ENCODE data around the gene EPB41L2.

Gene EPB41L2

DNA sequence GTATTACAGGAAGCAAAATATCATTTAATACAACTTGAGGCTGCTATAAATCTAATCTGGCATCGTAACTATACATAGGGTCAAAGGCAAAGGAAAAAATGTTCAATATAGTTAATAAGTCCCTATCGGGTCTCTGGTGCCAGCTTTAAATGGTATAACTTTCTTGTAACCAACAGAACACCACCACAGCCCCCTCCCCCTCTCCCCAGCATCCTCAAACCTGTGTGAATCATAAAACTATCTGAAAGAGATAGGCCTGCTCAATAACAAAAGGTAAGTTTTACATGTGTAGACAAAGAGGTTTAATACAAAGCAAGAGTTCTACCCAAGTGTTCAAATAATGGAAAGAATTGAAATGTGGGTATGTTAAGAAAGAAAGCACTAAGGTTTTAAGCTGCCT lies 223.7 kb downstream of the EPB41L2 start:
- DNase-seq (ENCODE audit: low read depth in 2 of 2): no peak

GRCh38 chr6:130838951-130839350 lies 224.1 kb downstream of the EPB41L2 start:
- no peak for DNase-seq (ENCODE audit: low read depth in 2 of 2)

DNA sequence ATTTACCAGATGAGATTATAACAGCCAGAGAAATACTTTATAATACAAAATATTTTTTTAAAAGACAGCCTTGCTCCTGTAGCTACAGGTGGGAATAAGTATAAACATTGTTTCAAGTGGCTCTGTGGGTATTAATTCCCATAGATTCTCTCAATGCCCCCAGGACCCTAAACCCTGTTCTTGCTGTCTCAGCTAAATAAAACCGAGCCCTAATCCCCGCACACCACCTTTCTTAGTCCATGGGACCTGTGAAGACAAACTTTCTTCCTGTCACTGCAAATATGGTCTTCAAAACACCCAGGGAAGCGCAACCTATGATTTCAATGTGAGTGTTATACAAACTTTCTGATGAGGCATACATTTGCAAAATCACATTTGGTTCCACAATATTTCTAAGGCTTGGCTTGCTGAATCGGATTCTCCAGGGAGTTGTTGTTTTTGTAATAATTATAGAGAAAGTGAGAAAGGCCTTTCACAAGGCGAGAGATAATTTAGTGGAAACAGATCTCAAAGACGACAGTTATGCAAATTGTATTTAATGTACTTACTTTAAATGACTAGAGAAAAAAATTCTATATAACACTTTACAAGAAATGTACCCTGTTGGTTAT lies 224.7 kb downstream of the EPB41L2 start:
- DNase-seq (ENCODE audit: low read depth in 2 of 2): no peak

- no peak for DNase-seq (ENCODE audit: low read depth in 2 of 2)
Observed at GRCh38 chr6:130837067-130837466, 226.0 kb downstream of the EPB41L2 start.

GRCh38 chr6:130836055-130836640 lies 226.9 kb downstream of the EPB41L2 start:
- DNase-seq (ENCODE audit: low read depth in 2 of 2): no peak

DNA sequence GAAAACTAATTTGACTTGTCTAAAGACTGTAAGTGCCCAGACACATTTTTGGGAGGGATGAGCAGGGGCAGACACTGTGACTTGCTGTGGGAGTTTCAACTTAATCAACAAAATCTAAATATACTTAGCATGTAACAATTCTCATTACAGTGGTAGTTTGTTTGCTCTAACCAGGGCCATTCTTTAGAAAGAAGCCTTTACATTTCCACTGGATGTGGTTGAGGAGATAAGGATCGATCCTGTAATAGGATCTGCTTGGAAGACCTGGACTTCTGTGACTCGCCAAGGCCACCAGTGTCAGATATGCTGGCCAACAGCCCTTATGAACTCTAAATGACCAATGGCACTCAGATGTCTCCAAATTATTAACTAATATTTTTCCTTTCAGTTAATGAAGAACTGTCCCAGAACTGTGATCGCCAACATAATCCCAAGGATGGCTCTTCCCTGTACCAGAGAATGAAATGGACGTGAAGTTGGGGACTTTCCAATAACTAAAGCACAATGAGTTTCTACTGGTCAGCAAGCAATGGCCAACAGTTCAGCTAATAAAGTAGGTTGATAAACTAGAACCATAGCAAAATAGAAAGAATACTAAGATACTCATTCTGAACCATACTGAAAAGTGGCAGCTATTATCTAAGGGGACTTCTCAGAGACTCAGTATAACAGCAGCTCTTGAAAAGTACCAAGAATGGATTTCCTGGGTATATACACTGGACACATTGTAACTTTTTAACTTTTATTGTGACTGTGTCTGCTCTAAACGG lies 228.4 kb downstream of the EPB41L2 start:
- DNase-seq (ENCODE audit: low read depth in 2 of 2): no peak

DNA sequence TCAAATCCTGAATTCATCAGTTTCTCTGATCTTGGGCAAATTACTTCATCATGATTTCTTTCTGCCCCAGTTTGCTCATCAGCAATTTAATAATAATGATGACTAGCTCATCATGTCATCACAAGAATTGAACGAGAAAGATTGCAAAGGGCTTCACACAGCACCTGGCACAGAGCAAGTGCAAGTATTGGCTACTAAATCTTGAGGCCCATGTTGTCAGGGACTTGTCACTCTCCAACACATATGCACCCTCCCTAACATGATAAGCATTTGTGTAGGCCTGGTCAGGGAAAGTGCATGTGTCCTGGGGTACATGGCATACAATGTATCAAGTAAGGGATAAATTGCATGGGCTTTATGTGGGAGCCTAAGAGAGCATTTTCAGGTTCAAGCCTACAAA lies 229.5 kb downstream of the EPB41L2 start:
- no peak for DNase-seq (ENCODE audit: low read depth in 2 of 2)

DNA sequence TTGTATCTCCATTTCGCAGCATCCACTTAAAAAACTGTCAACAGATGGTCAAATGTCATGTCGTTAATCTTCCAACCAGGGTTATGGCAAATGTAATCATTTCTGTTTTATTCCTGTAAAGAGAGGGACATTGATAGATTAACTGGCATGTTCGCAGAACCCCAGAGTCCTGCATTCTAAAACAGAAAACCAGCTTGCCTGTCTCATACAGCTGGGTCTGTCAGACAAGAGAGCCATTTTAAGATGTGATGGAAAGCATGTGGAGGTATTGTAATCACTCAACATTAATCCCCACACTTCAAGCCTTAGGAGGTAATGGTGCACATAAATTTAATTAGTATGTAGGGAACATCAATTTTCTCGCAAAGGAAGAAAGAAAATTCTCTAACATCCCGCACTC lies 231.4 kb downstream of the EPB41L2 start:
- no peak for DNase-seq (ENCODE audit: low read depth in 2 of 2)

GRCh38 chr6:130829333-130829910 lies 233.6 kb downstream of the EPB41L2 start:
- no peak for DNase-seq (ENCODE audit: low read depth in 2 of 2)

DNA sequence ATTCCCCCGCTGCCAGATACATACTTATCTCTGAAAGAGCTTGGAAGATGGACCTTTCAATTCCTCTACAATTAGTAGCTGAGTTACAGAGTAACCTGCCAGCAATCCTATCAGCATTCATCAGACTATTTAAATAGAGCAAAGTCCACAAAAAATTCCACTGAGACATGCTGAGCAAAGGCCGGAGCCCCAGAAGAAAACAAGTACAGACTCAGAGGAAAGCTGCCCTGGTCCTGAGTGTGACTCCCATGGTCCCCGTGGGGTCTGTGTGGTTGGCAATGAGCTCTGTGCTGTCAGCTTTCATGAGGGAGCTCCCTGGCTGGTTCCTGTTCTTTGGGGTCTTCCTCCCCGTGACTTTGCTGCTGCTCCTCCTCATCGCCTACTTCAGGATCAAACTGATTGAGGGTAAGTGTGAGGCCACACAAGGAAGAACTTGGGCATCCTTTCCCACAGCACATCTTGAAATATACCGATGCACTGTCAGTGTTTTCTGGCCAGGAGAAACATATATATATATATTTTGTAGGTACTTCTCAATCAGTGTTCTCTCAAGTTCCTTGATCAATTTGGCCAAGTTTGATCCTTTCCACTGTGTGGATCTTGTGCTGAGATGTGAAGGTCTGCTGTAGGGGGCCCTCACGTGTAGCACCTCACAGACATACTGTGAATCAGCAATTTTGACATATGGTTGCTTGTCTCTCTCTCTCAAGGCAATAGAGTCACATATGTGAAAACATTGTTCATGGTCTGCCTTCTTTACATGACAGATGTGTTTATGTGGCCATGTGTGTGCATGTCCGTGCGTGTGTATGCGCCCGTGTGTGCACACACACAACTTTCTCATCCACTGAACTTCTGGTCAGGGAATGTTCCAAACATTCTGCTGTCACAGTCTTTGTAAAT lies 235.5 kb downstream of the EPB41L2 start, which contains the start of gene SMLR1:
TSS of gene SMLR1 (plus strand) at position 160 of the 903 bp plus-strand sequence. CDS start at position 168, 8 bp downstream.
- no peak for DNase-seq (ENCODE audit: low read depth in 2 of 2)

DNA sequence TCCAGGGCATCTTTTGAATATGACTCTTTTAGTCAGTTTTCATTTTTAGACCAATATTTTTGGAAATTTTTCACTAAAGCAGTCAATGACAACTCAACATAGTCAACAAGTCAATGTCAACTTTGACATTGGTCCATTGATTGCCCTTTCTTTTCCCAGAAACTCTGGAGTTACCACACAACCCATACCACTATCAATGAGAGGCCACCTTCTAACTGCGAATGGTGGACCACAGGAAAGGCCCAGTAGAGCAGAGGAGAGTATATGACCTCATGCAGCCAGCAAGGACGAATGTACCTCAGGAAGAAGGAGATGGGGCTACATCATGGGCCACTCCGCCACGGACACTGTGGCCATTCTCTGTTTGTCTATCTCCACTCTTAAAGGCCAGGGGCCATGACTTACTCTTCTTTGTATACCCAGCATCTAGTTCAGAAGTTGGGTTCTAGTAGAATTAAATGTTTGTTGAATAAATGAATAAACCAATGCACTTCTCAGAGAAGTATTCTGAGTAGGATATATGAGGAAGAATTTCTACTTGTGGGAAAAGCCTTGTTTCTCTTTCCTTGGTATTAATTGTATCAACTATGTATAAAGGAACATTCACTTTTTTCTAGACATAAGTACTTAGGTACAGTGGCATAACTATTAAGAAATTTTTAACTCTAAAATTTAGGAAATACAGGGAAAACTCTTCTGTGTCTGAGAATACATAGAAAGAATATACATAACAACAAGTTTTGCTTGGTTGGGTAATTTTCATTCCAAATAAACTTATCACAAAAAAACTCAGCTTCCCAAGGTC lies 236.4 kb downstream of the EPB41L2 start:
- DNase-seq (ENCODE audit: low read depth in 2 of 2): no peak

DNA sequence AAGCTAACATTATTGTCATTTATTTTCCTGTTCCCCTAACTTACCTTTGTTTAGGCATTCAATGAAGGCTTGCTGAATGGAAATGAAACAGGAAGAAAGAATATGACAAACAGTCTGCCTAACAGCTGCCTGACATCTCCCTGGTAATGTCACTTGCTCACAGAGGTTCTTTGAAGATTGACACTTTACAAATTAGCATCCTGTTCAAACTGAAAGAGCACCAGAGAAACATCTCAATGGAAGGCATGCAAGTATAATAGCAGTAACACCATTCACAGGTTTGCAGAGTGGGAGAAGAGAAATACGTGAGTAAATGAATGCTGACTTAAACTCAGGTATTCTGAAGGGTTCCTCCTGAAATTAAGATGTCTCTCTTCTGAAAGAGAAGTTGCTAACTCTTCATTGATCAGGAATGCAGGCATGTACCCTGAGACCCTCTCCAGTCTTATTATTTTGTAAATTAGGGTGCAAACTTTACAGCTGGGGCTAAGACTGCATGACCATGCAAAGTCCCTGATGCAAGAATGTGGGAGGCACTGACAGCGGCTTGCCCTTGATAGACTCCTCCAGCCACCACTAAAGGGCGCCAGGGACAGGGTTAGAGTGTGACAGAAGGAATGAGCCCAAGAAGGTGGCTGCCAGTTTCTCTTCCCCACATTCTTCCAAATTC lies 237.1 kb downstream of the EPB41L2 start:
- DNase-seq (ENCODE audit: low read depth in 2 of 2): no peak

DNA sequence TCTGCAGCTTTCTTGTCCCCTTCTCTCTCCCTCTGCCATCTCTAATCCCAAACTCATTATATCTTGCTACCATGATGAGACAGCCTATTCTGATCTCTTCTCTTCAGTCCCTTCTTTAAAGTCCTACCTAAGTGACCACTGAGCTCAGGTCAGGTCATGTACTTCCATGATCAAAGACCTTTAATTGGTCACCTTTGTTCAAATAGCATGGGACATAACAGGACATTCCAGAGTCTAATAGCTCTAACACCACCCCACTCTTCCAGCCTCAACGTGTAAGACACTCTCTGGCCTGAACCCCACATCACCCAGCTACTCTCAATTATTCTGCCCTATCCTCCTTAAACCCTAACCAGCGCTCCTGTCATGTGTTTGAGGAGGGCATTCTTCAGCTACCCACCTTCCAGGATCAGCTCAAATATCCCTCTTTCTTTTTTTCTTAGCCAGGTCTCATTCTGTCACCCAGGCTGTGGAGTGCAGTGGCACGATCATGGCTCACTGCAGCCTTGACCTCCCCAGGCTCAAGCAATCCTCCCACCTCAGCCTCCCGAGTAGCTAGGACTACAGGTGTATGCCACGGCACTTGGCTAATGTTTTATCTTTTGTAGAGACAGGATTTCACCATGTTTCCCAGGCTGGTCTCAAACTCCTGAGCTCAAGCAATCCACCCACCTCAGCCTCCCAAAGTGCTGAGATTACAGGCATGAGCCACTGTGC lies 237.9 kb downstream of the EPB41L2 start:
- DNase-seq (ENCODE audit: low read depth in 2 of 2): no peak

GRCh38 chr6:130822736-130823135 lies 240.3 kb downstream of the EPB41L2 start:
- no peak for DNase-seq (ENCODE audit: low read depth in 2 of 2)

GRCh38 chr6:130815200-130816071 lies 247.6 kb downstream of the EPB41L2 start:
- no peak for DNase-seq (ENCODE audit: low read depth in 2 of 2)

DNA sequence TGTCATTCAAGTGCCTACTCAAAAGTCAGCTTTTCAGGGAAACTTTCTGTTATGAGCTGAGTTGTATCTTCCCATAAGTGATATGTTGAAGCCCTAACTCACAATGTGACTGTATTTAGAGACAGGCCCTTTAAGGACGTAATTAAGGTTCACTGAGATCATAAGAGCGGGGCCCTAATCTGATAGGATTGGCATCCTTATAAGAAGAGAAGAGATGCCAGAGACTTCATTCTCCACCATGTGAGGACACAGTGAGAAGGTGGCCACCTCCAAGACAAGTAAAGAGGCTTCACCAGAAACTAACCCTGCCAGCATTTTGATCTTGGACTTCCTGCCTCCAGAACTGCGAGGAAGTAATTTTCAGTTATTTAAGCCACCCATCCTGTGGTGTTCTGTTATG lies 248.5 kb downstream of the EPB41L2 start:
- no peak for DNase-seq (ENCODE audit: low read depth in 2 of 2)

DNA sequence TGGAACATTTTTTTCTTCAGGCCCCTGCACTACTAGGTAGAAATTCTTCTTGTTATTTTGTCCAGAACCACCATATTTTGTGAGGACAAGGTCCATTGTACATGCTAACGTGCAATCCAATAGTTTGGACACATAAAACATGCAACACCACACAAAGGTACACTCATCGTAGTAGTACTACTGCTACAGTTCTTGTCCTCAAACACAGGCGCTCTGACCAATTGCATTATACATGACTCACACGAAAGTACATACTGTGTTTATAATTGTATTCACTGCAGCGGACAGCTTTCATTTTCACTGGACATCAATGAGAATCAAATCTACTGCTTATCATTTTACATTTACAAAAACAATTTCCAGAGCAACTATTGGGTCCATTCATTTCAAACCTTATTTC lies 251.1 kb downstream of the EPB41L2 start:
- DNase-seq (ENCODE audit: low read depth in 2 of 2): no peak

GRCh38 chr6:130810307-130811030 lies 252.6 kb downstream of the EPB41L2 start:
- no peak for DNase-seq (ENCODE audit: low read depth in 2 of 2)

All from stimulated activated CD4-positive, alpha-beta T cell treated with anti-CD3 and anti-CD28 coated beads, Interleukin-12 subunit alpha, Interleukin-12 subunit beta, amount 100 ng/mL, for 24 hours (primary cell).